ENCODE data around the gene ATF2.
A peak's percentile ranks its signal among the peaks of the same experiment; 100 is the strongest.

Gene ATF2, protein sequence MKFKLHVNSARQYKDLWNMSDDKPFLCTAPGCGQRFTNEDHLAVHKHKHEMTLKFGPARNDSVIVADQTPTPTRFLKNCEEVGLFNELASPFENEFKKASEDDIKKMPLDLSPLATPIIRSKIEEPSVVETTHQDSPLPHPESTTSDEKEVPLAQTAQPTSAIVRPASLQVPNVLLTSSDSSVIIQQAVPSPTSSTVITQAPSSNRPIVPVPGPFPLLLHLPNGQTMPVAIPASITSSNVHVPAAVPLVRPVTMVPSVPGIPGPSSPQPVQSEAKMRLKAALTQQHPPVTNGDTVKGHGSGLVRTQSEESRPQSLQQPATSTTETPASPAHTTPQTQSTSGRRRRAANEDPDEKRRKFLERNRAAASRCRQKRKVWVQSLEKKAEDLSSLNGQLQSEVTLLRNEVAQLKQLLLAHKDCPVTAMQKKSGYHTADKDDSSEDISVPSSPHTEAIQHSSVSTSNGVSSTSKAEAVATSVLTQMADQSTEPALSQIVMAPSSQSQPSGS

DNA sequence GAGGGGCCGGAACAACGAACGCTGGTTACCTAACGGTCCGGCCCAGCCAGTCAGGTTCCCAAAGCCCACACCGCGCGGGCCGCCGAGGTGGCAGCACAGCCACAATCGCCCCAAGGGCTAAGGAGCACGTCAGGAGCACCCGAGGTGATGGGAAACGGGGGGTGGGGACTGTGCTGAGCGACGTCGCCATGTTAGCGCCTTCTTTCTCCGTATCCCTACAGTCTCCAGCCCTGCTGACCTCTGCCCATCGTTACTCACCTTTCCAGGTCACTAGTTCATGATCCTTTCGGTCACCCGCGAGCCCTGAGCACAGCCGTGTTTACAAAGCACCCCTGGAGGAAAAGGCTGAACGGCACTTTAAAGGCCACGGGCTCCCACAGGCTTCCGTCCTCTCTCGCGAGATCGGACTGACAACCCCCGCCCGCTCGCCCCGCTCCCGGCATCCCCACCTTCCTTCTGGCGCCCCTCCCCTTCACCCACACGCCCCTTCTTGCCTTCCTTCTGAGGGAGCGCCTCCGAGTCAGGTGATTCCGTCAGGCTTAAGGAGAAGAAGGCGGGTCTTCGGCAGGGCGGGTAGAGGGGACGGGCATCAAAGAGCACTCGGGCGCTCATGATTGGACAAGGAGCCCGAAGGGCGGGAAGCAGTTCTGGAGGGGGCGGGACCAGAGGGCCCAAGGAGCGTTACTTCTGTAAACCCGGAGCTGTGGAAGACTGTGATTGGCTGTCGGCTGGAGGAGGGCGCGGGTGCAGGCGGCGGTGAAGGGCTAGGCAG is at the start of gene ATF2:
Gene ATF2, minus strand, starts transcription at position 412 of the 772 bp plus-strand sequence. CDS start 31,760 bp downstream, outside the sequence.
- DNase-seq, result peak; percentile 98

DNA sequence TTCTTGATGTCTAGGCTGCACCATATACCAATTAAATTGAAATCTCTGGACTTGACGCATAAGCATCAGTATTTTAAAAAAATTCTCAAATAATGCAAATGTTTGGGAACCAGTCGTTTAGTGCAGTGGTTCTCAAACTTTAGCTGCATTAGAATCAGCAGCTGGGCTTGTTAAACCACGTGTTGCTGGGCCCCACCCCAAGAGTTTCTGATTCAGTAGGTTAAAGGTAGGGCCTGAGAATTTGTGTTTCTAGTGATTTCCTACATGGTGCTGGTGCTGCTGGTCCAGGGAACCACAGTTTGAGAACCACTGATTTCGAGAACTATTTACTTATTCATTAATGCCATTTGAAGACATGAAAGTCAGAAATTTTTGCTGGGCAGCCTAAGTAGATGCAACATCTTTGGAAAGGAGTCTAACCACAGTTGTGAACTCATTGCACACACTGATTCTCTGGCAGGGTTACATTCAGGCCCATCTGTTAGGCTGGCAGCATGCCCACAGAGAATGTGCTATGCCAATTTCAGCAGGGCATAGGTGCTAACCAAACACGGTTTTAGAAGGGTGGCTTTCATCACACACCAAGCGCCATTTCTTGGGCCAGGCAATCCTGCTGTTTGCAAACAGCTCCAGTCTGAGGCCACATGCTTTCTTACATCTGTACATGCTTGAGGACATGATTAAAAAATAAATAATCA is 39.9 kb upstream of the ATF2 start:
- DNase-seq, result no peak

DNA sequence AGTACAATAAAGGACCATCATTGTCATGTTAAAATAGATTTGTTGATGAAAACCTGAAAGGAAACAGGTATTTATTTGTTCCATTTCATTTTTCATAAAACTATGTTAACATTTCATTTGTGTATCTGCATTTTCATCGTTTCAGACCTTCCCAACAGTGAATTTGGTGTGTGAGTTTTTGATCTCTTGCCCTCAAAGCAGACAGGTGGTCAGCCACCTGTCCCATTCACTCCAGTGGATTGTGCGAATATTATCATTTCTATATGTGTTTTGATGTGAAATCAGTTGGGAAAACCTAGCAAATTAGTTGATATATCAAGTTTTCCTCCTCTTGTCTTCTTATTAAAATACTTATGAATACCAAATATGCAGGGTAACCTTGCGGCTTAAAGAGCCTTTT is 38.9 kb upstream of the ATF2 start:
- no peak for DNase-seq

DNA sequence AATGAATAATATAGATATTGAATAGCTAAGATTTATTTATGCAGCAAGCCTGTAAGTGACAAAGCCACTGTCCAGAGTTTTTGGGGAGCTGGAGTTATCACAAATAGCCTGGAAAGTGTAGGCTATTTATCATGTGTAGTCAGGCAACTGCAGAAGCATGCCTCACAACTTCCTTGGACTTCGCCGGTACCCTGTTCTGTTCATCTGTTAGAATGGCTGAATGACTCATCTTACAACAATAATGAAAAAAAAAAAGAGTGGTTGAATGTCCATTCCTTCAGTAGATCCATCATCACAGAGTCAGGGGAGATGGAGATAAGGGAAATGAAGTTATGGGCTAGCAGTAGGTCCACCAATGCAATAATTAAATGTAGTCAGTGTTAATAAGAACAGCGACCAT is 37.5 kb upstream of the ATF2 start:
- no peak for DNase-seq

DNA sequence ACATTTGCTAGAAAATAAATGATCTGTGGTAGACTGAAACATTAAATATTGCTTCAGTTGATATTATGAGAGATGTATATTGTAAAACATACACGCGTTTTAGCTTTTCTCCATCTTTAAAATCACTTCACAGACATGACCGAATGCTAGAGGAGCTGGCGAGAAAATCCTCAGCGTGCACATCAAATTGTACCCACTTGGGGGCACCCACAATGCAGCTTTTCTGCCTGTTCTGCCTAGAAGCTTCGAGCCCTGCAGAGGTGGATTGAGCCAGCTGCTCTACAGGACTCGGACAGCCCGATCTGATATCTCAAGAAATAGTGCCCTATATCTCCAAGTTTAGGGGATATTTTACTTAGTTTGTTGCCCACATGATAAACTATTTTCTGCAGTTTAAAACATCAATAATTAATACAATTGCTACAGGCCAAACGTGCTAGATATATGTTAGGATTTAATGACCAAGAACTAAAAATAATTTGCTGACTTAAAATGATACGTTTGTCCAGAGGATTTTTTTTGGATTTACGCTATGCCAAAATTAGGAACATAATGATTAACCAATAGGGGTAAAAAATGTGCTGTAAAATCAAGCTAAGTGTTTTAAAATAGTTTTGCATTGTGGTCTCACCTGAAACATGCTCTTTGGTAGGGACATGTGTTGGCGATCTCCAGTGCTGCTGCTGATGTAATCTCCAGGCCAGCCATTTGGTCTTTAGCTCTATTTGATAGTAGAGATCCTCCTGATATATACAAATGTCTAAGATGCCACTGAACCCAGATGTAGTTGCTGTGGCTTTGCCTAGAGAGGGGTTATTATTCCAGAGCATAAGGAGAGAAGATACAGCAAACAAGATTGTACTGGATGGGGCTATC is 35.9 kb upstream of the ATF2 start:
- DNase-seq, result peak; percentile 66

DNA sequence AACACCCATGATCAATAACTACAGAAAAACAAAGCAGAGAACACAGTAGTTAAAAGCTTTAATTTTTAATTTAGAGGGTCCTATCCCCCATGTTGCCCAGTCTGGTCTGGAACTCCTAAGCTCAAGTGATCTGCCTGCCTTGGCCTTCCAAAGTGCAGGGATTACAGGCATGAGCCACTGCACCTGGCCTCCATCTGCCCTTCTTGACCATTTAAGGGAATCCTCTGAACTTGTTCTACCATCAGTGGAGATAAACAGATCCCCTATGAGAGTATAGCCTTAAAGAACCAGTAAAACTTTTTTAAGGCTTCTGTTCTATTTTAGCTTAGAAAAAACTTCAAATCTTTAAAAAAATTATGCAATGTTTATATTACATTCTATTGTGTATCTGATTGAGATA is 27.0 kb upstream of the ATF2 start:
- no peak for DNase-seq

DNA sequence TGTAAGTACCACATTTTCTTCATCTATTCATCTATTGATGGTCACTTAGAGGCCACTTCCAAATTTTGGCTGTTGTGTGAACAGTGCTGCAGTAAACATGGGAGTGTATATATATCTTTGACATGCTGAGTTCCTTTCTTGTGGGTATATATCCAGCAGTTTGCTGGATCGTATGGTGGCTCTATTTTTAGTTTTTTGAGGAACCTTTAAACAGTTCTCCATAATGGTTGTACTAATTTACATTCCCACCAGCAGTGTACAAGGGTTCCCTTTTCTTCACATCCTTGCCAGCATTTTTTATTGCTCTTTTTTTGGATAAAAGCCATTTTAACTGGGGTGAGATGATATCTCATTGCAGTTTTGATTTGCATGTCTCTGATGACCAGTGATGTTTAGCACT is 20.8 kb upstream of the ATF2 start:
- DNase-seq, result no peak

DNA sequence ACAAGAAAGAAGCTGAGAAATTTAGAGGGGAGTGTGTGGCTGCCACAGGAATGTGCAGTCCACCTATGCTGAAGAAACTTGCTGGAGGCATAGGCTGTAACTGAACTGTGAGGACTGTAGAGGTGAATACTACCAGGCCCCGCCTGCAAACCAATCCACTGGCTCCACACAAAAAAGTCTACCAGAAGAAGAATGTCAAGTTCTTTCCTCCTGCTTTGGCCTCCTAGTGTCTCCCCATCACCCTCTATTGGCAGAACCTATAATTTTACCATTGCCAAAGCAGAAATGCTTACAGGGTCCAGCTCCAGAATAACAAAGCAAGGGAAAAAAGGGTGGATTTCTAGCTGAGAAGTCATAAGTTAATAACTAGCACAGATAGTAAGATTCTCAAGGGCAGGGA is 19.4 kb upstream of the ATF2 start:
- no peak for DNase-seq

DNA sequence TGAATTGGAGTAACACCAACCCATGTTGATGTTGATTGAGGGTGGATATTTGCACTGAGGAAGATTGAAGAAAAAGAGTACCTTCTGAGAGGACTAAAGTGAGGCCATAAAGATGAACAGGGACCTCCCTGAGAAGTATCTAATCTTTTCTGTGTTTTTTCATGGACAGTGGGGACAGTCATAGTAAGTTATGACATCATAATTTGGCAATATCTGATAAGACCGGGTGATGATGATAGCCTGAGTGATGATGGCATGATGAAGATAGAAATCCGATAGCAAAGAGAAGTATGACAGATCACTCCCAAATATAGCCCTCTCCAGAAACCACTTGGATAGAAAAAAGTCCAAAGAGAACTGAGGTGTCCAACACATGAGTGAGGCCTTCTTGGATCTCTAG is 15.7 kb upstream of the ATF2 start:
- no peak for DNase-seq

DNA sequence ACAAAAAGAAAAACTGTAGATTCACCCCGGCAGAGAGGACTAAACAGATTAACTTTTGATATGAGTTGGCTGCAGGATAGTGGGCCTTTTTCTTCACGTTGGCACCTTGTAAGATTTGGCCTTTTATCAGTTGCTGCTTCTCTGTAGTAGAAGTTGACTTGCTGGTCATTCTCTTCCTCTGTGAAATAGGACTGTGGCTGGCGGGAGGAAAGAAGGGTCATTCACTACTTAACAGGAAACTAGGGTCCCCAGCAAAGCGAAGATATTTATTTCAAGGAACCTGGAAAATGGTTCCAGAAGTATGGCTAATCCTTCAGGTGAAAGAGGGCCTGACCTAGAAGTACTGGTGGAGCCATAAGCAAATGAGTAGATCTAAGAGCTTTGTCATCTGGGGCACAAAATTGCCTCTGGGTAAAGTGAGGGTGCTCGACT is 13.9 kb upstream of the ATF2 start:
- DNase-seq, result no peak

DNA sequence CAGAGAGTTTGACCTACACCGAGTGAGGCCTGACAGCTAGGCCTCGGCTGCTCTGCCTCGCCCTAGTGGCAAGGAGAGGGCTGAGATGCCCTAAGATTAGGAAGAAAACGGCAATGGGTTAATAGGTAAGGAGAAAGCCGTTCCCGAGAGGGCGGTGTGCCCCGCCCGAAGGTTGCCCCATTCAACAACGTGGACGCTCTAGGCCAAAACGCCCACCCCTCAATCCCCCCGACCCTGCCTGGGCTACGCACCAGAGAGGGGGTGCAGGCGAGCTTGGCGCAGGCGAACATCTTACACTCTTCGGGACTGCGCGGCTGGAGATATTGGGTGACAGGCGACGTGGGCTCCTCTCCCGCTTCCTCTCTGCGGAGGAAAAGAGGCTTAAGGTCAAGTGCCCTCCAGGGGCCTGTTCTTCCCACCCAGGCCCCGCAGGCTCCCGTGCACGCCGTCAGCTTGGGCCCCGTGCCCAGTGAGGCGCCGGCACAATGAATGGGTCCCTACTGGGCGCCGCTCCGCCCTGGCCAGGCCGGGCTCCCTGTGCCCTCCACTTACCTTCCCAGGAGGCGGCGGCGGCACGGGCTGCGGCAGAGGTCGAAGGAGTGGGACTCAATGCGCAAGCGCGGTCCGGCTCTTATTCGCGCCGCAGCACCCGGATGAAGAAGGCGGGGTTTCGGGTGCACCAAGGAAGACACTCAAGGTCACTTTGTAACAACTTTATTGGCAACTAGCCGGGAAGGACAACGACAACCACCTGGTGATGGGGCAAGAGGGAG is 13.3 kb upstream of the ATF2 start, which contains the start of gene ATP5MC3:
Gene ATP5MC3, minus strand, starts transcription at position 607 of the 773 bp plus-strand sequence. Its CDS starts 317 bp downstream, at position 290.
- DNase-seq, result peak; percentile 94

DNA sequence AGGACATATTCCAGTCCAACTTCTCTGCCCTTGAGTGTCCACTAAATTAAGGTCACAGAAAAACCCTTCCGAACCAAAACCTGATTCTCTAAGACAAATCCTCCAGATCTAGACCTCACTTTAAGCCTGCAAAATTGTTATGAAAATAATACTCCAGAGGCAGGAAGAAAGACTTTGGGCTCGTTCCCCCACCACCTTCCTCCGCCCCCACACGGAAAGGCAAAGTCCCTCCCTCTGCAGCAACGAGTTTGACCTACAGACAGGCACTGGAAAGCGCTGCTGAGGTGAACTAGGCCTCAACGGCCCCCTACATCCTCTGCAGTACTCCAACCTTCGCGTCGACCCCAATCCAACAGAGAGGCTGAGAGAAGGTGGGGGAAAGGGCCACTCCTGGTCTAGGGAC is 12.7 kb upstream of the ATF2 start:
- peak; percentile 77 for DNase-seq

DNA sequence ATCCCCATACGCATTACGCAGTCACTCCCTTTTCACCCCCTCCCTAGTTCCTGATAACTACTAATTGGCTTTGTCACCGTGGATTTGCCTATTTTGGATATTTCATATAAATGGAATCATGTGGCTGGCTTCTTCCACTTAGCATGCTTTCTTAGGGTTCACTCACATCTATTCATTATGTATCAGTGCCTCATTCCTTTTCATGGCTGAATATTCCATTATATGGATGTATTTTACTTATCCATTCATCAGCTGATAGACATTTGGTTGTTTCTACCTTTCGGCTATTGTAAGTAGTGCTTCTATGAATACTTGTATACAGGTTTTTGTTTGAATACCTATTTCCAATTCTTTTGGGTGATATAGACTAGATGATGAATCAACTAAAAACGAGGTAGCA is 8.6 kb upstream of the ATF2 start:
- DNase-seq, result no peak

DNA sequence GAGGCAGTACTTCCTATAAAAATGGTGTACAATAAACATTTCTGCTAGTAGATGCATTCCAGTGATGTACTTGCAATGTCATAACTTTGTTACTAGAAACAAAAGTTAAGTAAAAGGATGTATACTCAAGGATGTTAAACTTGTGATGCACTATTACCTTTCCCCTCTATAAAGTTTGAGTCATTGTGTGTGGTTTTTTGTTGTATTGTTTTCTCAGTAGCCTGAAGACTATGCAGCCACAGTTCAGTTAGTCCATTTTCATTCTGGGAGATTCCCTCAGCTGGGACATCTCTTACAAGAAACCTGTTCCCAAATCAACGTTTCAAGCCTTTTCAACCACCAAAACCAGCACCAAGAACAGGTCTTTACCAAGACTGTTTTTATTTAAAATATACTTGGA is 7.9 kb upstream of the ATF2 start:
- DNase-seq, result no peak

DNA sequence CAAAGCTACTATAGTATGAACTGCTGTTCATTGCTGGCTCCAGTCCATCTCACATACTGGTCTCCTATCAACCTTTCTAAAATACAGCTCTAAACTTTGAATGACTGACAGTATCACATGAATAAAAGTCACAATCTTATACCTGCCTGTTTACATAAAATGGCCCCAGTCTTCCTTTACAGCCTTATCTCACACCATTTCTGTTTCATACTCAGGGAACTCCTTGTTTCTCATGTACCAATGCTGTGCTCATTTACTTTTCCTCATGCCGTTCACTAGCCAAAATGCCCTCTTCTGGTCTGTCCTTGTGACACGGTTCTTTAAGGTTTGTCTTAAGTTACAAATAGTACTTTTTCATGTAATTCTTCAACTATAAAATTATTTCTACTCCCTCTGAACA is 7.3 kb upstream of the ATF2 start:
- DNase-seq, result no peak

DNA sequence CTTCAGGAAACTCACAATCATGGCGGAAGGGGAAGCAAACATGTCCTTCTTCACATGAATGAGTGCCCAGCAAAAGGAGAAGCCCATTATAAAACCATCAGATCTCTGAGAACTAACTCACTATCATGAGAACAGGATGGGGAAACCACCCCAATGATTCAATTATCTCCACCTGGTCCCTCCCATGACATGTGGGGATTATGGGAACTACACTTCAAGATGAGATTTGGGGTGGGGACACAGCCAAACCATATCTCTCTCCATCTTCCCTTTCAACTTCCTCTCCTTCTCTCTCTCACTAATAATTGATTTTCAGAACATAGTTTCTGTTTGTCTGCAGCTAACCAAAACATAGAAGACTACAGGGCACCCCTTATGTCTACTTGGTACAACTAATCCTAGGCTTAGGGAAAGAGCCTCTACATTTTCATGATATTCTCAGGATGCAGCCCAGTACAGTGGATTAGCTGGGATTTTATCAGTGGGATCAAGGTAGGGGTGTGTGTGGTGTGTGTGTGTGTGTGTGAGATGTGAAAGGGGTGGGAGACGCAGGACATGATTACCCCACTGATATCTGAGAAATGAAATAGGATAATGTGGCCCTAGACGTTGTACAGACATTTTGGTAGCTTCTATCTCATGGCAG is 2.8 kb upstream of the ATF2 start:
- no peak for DNase-seq

DNA sequence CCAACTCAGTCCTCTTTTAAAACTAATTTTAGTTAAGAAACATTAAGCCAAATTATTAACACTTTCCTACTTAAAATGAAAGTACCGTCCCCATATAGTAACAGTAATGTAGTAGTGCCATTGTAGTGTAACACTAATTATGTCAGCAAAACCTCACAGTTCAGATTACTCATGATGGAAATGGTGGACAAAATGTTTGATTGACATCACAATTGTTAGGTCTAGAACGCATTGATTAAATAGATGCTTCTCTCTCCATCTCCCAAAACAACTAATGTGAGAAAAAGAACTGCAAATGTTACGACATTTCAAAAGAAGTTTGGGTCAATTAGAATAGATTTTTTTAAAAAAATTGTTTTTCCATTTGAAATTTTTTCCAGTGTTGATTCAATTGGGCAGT is 1.2 kb upstream of the ATF2 start:
- DNase-seq, result no peak

DNA sequence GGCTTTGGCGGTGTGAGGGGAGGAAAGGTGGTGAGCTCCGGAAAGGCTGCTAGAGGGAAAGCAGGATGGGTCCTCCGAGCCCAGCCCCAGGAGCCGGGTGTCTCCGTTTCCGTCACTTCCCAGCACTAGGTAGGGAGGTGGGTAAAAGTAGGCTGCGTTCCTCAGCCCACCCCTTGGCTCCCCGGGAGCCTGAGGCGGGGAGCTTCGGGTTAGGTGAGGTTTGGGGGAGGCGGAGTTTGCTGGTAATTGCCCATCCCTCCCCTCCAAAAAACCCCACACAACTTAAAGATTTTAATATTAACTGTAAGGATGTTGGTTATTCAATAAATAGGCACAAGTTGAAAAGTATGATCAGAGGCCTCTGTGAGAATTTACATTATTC is 552 bp upstream of the ATF2 start:
- DNase-seq, result no peak

DNA sequence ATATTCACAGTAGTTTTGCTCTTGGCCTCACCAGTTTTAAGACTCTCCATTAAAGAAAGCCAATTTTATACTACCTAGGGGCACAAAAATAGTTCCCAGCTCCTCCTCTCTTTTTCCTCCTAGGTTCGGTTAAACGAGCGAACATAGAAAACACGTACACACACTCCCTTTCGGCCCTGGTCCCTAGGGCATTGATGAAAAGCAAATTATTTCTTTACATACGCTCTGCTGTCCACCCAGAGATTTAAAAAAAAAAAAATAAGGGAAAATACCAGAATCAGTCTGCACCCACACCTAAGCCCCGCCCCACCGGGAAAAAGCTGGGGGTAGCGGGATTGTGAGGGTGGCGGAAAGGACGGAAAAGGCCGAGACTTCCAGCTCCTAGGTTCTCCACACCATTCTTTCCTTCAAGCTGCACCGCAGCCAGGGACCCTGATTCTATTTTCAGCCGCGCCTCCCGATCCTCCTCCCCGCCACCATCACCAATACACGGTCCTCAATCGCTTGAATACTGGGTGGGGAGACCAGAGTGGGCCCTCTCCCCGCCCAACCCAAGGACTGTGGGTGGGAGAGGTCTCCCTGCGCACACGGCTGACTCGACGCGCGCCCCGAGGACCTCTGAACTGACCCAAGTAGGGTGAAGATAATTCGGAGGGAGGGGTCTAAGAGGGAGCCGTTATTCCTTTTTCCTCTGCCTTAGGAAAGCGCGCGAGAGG is 769 bp downstream of the ATF2 start:
- DNase-seq, result no peak

DNA sequence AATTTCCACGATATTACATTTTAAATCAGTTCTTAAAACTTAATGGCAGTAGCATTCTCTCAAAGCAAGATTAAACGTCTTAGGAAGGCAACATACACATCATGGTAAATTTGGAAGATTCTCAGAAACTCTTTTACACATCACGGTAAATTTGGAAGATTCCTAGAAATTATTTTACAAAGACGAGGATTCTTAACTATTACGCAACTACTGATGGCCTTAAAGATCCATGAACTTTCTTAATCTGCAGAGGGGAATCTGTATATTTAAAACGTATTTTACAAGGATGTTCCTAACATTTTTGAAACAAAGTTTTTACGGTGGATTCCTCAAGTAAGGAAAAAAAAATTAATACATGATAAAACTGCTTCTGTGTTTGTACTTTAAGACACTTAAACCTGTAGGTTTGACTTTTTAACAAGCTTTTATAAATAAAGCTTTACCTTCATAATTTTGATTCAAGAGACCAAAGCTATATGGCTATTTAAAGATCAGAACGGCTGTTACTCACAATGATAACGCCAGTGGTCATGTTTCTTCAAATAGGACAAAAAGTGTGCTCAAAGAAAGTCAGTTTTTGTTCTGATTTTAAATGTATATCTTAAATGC is 1.7 kb downstream of the ATF2 start:
- DNase-seq, result no peak

Data from stimulated activated CD4-positive, alpha-beta T cell treated with anti-CD3 and anti-CD28 coated beads, Interleukin-15, amount 100 ng/mL, for 24 hours (primary cell).